ENCODE measurements around the gene C17orf67. TPM values are rescaled to one million over a fixed set of nuclear protein-coding genes. Genes with fewer than 3 reads are reported as not detected.

The C17orf67 gene
- total and polyA plus RNA-seq, 10 of the 15 experiments (the other 5 are each of a cell fraction or from before 2014, with no cell fraction given): 0.24 to 3.3 (median 0.89) TPM

DNA sequence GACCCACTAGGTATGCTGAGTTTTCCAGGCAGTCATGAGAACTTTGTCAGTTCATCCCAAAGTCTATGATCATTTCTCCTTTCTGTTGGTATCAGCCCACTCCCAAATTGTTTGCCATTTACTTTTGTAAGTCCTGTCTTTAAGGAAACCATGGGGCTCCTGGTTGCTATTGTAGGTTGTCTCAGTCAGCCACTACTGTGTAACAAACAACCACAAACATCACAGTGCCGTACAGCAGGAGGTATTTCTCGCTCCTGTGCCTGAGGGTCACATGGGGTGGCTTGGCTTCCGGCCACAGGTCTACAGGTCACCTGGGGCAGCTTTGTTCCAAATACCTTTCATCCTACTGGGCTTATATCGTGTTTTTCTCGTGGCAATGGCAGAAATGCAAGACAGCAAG lies 71.6 kb downstream of the C17orf67 start:
- ATAC-seq (no peak), FAIRE-seq (no peak), DNase-seq (ENCODE audit: low read depth, low spot score) (no peak)
- no peak overlapping the region for H3K27ac ChIP-seq (ENCODE audit: control insufficient read depth, insufficient read depth)
- no peaks in the 10 kb centered on the region for H3K79me2 ChIP-seq (ENCODE audit: control insufficient read depth, insufficient read depth, low read length)
- SMC1A ChIA-PET (ENCODE audit: uncharacterized antibody, unreplicated experiment): no interaction called here
- intact Hi-C loops (cut with micrococcal nuclease; ENCODE audit: unreplicated experiment): no loop called here
- CTCF ChIA-PET: no interaction called here
- H2AFZ ChIP-seq (ENCODE audit: control insufficient read depth, low read depth, low read length): no peak overlapping the region
- H3K27me3 ChIP-seq (replicated peaks in 1 of 2; ENCODE audit: control insufficient read depth in 2 of 2, insufficient read depth in 2 of 2, low read length in 1 of 2): peaks cover 2 to 4% of the 10 kb centered on the region in 2 experiments; a peak in 2 of 4 replicates
- TF ChIP-seq SMC3 (IDR thresholded peaks at IDR 0.05; ENCODE audit: borderline replicate concordance, low read length) (no peak), SREBF2 (IDR thresholded peaks at IDR 0.05; ENCODE audit: low read length) (no peak), STAT1 (conservative IDR thresholded peaks at IDR 0.05) (no peak), EGR1 (IDR thresholded peaks at IDR 0.05; ENCODE audit: borderline replicate concordance in 1 of 2, low read depth in 2 of 2, low read length in 2 of 2) (no peak), ZNF217 (IDR thresholded peaks at IDR 0.05) (no peak), GABPA (IDR thresholded peaks at IDR 0.05; ENCODE audit: low read depth) (no peak), NBN (IDR thresholded peaks at IDR 0.05) (no peak)
- TF ChIP-seq, protein P1, sequence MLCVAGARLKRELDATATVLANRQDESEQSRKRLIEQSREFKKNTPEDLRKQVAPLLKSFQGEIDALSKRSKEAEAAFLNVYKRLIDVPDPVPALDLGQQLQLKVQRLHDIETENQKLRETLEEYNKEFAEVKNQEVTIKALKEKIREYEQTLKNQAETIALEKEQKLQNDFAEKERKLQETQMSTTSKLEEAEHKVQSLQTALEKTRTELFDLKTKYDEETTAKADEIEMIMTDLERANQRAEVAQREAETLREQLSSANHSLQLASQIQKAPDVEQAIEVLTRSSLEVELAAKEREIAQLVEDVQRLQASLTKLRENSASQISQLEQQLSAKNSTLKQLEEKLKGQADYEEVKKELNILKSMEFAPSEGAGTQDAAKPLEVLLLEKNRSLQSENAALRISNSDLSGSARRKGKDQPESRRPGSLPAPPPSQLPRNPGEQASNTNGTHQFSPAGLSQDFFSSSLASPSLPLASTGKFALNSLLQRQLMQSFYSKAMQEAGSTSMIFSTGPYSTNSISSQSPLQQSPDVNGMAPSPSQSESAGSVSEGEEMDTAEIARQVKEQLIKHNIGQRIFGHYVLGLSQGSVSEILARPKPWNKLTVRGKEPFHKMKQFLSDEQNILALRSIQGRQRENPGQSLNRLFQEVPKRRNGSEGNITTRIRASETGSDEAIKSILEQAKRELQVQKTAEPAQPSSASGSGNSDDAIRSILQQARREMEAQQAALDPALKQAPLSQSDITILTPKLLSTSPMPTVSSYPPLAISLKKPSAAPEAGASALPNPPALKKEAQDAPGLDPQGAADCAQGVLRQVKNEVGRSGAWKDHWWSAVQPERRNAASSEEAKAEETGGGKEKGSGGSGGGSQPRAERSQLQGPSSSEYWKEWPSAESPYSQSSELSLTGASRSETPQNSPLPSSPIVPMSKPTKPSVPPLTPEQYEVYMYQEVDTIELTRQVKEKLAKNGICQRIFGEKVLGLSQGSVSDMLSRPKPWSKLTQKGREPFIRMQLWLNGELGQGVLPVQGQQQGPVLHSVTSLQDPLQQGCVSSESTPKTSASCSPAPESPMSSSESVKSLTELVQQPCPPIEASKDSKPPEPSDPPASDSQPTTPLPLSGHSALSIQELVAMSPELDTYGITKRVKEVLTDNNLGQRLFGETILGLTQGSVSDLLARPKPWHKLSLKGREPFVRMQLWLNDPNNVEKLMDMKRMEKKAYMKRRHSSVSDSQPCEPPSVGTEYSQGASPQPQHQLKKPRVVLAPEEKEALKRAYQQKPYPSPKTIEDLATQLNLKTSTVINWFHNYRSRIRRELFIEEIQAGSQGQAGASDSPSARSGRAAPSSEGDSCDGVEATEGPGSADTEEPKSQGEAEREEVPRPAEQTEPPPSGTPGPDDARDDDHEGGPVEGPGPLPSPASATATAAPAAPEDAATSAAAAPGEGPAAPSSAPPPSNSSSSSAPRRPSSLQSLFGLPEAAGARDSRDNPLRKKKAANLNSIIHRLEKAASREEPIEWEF (IDR thresholded peaks at IDR 0.05; ENCODE audit: insufficient replicate concordance, low read depth, low read length): no peak
- TF ChIP-seq, protein P2, sequence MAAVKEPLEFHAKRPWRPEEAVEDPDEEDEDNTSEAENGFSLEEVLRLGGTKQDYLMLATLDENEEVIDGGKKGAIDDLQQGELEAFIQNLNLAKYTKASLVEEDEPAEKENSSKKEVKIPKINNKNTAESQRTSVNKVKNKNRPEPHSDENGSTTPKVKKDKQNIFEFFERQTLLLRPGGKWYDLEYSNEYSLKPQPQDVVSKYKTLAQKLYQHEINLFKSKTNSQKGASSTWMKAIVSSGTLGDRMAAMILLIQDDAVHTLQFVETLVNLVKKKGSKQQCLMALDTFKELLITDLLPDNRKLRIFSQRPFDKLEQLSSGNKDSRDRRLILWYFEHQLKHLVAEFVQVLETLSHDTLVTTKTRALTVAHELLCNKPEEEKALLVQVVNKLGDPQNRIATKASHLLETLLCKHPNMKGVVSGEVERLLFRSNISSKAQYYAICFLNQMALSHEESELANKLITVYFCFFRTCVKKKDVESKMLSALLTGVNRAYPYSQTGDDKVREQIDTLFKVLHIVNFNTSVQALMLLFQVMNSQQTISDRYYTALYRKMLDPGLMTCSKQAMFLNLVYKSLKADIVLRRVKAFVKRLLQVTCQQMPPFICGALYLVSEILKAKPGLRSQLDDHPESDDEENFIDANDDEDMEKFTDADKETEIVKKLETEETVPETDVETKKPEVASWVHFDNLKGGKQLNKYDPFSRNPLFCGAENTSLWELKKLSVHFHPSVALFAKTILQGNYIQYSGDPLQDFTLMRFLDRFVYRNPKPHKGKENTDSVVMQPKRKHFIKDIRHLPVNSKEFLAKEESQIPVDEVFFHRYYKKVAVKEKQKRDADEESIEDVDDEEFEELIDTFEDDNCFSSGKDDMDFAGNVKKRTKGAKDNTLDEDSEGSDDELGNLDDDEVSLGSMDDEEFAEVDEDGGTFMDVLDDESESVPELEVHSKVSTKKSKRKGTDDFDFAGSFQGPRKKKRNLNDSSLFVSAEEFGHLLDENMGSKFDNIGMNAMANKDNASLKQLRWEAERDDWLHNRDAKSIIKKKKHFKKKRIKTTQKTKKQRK (IDR thresholded peaks at IDR 0.05; ENCODE audit: low read depth, low read length): no peak
- no peak overlapping the region for H3K4me3 ChIP-seq
- no peaks in the 10 kb centered on the region for H3K4me1 ChIP-seq (ENCODE audit: control insufficient read depth, insufficient read depth, low read length)
- no peaks in the 10 kb centered on the region for H3K36me3 ChIP-seq (ENCODE audit: control insufficient read depth in 2 of 2, insufficient read depth in 2 of 2, low read length in 1 of 2)
- H3K4me2 ChIP-seq (ENCODE audit: control insufficient read depth, insufficient read depth): no peak overlapping the region
- no peak overlapping the region for H3K9ac ChIP-seq (ENCODE audit: control insufficient read depth, insufficient read depth, low read length)
- H4K20me1 ChIP-seq (ENCODE audit: control insufficient read depth, insufficient read depth): no peaks in the 10 kb centered on the region
- 10% methylated on average over 5 of the region's 5 CpGs for WGBS (ENCODE audit: insufficient coverage, insufficient replicate concordance, low lambda C conversion rate, missing lambda C conversion rate)
- RAD21 ChIA-PET (ENCODE audit: unreplicated experiment): no interaction called here
- in situ Hi-C loops (cut with MboI): no loop called here
- BruUV-seq (replicated peaks): no TSS peak
- POLR2A ChIA-PET: no interaction called here
- H3K9me3 ChIP-seq (replicated peaks; ENCODE audit: control insufficient read depth, insufficient read depth, low read length): no peaks in the 10 kb centered on the region; the same call in 2 of the 3 replicates
